Skeletal muscle satellite cell (primary cell): Measurements from ENCODE around the gene PNPO.
"Not testable (repeated sequence)": the region's sequence is repeated elsewhere in the genome, so short reads cannot be mapped to it uniquely, and the experiment has no call there.

ENCODE experiments used
- H3K27me3 ChIP-seq: 2 replicates; pipeline ENCODE4 v1.7.0; 2013; ENCODE audit warnings: low read length; ENCODE audit not compliant: control insufficient read depth, insufficient read depth
- H3K36me3 ChIP-seq: 2 replicates; pipeline ENCODE4 v1.7.0; 2013; ENCODE audit warnings: mild to moderate bottlenecking, control low read depth, low read length; ENCODE audit not compliant: insufficient read depth
- H3K4me1 ChIP-seq: 2 replicates; pipeline ENCODE4 v1.7.0; 2013; ENCODE audit warnings: low read length; ENCODE audit not compliant: control insufficient read depth, insufficient read depth
- H3K4me2 ChIP-seq: 2 replicates; pipeline ENCODE4 v1.7.0; 2013; ENCODE audit warnings: mild to moderate bottlenecking, low read length
- H3K4me3 ChIP-seq: 2 replicates; pipeline ENCODE4 v1.7.0; 2013; ENCODE audit warnings: low read length
- H3K9ac ChIP-seq: 2 replicates; pipeline ENCODE4 v1.7.0; 2013; ENCODE audit warnings: mild to moderate bottlenecking, low read depth, low read length, moderate library complexity
- H3K9me3 ChIP-seq: replicated peaks from 2 replicates; pipeline ENCODE4 v1.7.0; 2013; ENCODE audit warnings: mild to moderate bottlenecking, control low read depth, low read length

The PNPO gene

GRCh38 chr17:47905221-47905733 lies 36.1 kb upstream of the PNPO start:
- no peak overlapping the region for H3K4me3 ChIP-seq
- H3K36me3 ChIP-seq = no peaks in the 10 kb centered on the region
- H3K4me2 ChIP-seq = peak overlapping the region; percentile 38
- no peaks in the 10 kb centered on the region for H3K9me3 ChIP-seq
- H3K4me1 ChIP-seq = peaks cover 9% of the 10 kb centered on the region
- no peaks in the 10 kb centered on the region for H3K27me3 ChIP-seq
- H3K9ac ChIP-seq = no peak overlapping the region

DNA sequence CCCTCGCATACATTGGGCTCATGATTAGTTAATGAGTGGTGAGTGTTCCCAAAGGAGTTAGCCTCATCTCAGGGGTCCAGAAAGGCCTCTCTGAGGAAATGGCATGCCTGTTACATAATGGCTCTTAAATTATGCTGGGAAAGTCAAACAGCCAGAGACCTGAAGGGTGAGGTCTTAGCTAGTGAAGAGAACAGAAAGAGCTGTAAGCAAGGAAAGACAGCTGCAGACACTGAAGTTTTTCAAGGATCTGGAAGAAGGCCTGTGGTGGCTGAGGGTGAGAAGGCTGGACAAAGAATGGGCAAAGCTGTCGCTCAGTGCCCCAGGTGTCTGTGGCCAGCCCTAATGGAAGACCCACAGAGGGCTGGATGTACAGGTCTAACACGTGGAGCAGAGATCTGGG lies 34.9 kb upstream of the PNPO start:
- Histone ChIP-seq H3K36me3 (no peaks in the 10 kb centered on the region), H3K27me3 (no peaks in the 10 kb centered on the region), H3K4me2 (no peak overlapping the region), H3K9ac (no peak overlapping the region), H3K4me1 (peaks cover 9% of the 10 kb centered on the region), H3K4me3 (no peak overlapping the region), H3K9me3 (no peaks in the 10 kb centered on the region)

DNA sequence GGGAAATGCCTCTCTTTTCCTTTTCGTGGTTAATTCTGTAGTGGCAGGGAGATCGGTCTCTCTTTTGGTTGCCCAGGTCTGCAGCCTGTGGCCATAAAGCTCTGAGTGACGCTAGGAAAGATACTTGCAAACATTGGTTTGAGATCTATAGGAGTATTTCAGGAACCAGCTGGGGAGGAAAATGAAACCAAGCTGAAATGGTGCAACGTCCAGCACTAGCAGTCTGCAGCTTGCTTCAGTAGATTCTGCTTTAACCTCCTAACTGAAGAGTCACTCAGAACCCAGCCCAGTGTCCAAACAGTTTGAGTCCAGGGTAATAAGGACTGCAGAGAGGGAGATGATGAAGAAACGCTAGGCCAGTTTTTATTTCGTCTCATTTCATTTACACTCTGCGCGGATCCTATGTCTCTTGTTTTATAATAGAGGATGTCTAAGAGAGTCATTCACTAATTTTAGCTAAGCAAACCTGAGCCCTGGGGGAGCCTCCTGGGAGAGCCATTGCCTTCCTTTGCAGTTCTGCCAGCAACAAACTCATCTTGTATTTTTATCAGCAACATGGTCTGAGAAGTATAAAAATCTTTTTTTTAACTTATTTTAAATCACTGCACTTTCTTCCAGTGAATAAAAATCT lies 33.3 kb upstream of the PNPO start:
- H3K36me3 ChIP-seq = no peaks in the 10 kb centered on the region

DNA sequence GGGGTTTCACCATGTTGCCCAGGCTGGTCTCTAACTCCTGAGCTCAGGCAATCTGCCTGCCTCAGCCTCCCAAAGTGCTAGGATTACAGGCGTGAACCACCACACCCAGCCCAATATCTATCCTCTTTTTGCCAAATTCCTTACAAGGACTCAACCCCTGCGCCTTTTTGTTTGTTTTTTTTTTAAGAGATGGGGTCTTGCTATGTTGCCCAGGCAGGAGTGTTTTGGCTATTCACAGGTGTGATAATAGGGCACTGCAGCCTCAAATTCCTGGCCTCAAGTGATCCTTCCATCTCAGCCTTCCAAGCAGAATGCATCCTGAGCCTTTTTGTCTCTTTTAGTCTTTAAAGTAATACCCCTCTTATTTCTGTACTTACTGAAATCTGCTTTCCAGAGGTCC lies 28.3 kb upstream of the PNPO start:
- H3K27me3 ChIP-seq = no peaks in the 10 kb centered on the region
- H3K4me3 ChIP-seq = no peak overlapping the region
- no peak overlapping the region for H3K4me2 ChIP-seq
- peaks cover 13% of the 10 kb centered on the region for H3K36me3 ChIP-seq
- H3K9ac ChIP-seq = no peak overlapping the region
- peaks cover 5% of the 10 kb centered on the region for H3K4me1 ChIP-seq
- no peaks in the 10 kb centered on the region for H3K9me3 ChIP-seq

More for the DNA sequence above, 33.3 kb upstream of the PNPO start:
- no peak overlapping the region for H3K4me3 ChIP-seq
- no peak overlapping the region for H3K9ac ChIP-seq
- peaks cover 9% of the 10 kb centered on the region for H3K4me1 ChIP-seq
- H3K27me3 ChIP-seq = no peaks in the 10 kb centered on the region
- no peaks in the 10 kb centered on the region for H3K9me3 ChIP-seq
- H3K4me2 ChIP-seq = no peak overlapping the region

DNA sequence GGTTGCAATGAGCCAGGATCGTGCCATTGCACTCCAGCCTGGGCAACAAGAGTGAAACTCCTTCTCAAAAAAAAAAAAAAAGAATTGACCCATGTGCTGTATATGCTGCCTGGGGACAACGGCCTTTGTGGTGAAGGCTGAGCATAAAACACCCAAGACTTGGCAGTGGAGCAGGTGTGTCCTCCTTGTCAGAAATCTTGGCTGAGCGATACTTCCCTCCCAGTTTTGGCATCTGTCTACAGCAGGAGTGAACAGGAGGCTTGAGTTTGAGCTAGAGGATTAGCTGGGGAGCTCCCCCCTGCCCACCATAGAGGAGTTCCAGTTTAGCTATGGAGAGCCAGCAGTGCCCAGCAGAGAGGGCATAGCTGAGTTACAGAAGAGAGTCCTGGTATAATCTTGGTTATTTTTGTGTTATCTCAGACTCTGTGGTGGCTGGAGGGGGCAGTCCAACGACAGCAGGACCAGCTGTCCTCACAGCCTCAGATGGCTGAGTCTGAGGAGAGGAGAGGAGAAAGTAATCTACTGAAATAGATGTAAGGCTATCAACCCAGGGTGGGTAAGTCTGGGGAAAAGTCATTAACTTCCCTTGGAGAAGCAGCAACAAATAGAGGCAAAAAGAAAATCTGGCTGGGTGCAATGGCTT lies 26.9 kb upstream of the PNPO start:
- H3K9me3 ChIP-seq = no peaks in the 10 kb centered on the region
- no peak overlapping the region for H3K4me2 ChIP-seq
- no peak overlapping the region for H3K4me3 ChIP-seq
- no peak overlapping the region for H3K9ac ChIP-seq
- H3K27me3 ChIP-seq = no peaks in the 10 kb centered on the region
- H3K36me3 ChIP-seq = peaks cover 13% of the 10 kb centered on the region
- peaks cover 8% of the 10 kb centered on the region for H3K4me1 ChIP-seq

DNA sequence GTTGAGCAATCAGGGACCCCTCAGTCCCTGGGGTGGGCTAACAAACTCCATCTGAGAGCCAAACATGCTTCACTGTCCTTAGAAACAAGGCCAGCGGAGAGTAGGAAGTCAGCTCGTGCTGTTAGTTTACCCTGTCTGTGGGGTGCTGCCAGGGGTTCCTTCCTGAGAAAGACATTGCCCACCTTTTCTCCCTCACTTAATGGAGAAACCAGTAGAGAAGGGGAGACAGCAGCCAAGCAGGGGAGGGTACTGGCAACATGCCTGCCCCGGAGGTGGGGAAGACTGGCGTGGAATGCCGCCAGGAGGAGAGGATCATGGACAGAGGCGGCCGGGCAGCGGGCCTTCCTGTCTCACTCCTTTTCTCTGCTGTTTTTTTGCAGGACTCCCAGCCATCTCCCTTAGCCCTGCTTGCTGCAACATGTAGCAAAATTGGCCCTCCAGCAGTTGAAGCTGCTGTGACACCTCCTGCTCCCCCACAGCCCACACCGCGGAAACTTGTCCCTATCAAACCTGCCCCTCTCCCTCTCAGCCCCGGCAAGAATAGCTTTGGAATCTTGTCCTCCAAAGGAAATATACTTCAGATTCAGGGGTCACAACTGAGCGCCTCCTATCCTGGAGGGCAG lies 25.5 kb upstream of the PNPO start:
- no peak overlapping the region for H3K4me2 ChIP-seq
- H3K9me3 ChIP-seq = no peaks in the 10 kb centered on the region
- H3K4me1 ChIP-seq = peaks cover 8% of the 10 kb centered on the region
- H3K36me3 ChIP-seq = peaks cover 13% of the 10 kb centered on the region
- no peak overlapping the region for H3K9ac ChIP-seq
- no peaks in the 10 kb centered on the region for H3K27me3 ChIP-seq
- no peak overlapping the region for H3K4me3 ChIP-seq

DNA sequence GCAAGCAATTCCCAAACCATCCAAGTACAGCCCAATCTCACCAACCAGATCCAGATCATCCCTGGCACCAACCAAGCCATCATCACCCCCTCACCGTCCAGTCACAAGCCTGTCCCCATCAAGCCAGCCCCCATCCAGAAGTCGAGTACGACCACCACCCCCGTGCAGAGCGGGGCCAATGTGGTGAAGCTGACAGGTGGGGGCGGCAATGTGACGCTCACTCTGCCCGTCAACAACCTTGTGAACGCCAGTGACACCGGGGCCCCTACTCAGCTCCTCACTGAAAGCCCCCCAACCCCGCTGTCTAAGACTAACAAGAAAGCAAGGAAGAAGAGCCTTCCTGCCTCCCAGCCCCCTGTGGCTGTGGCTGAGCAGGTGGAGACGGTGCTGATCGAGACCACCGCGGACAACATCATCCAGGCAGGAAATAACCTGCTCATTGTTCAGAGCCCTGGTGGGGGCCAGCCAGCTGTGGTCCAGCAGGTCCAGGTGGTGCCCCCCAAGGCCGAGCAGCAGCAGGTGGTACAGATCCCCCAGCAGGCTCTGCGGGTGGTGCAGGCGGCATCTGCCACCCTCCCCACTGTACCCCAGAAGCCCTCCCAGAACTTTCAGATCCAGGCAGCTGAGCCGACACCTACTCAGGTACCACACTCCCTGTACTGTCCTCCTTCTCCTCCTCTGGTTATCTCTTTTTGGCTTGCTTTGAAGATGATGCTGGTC lies 24.7 kb upstream of the PNPO start:
- Histone ChIP-seq H3K36me3 (peaks cover 13% of the 10 kb centered on the region), H3K4me3 (no peak overlapping the region), H3K9me3 (no peaks in the 10 kb centered on the region), H3K9ac (no peak overlapping the region), H3K27me3 (no peaks in the 10 kb centered on the region), H3K4me1 (peaks cover 8% of the 10 kb centered on the region), H3K4me2 (no peak overlapping the region)

- H3K4me2 ChIP-seq = no peak overlapping the region
- no peaks in the 10 kb centered on the region for H3K27me3 ChIP-seq
- H3K4me1 ChIP-seq = peaks cover 8% of the 10 kb centered on the region
- peaks cover 13% of the 10 kb centered on the region for H3K36me3 ChIP-seq
- no peaks in the 10 kb centered on the region for H3K9me3 ChIP-seq
- H3K4me3 ChIP-seq = no peak overlapping the region
- no peak overlapping the region for H3K9ac ChIP-seq
Observed at GRCh38 chr17:47917581-47917980, 23.8 kb upstream of the PNPO start.

GRCh38 chr17:47918006-47918405 lies 23.4 kb upstream of the PNPO start:
- Histone ChIP-seq H3K9me3 (no peaks in the 10 kb centered on the region), H3K4me2 (no peak overlapping the region), H3K36me3 (peaks cover 16% of the 10 kb centered on the region), H3K9ac (no peak overlapping the region), H3K4me3 (no peak overlapping the region), H3K4me1 (peaks cover 8% of the 10 kb centered on the region), H3K27me3 (no peaks in the 10 kb centered on the region)

- H3K9me3 ChIP-seq = no peaks in the 10 kb centered on the region
- peaks cover 8% of the 10 kb centered on the region for H3K4me1 ChIP-seq
- no peak overlapping the region for H3K4me3 ChIP-seq
- no peaks in the 10 kb centered on the region for H3K27me3 ChIP-seq
- H3K9ac ChIP-seq = no peak overlapping the region
- no peak overlapping the region for H3K4me2 ChIP-seq
- H3K36me3 ChIP-seq = peaks cover 21% of the 10 kb centered on the region
Observed at GRCh38 chr17:47918991-47919390, 22.4 kb upstream of the PNPO start.

- not testable (repeated sequence) for H3K4me1 ChIP-seq, H3K9ac ChIP-seq, H3K9me3 ChIP-seq, H3K27me3 ChIP-seq, H3K4me2 ChIP-seq, H3K4me3 ChIP-seq
- H3K36me3 ChIP-seq = peaks cover 25% of the 10 kb centered on the region
Observed at GRCh38 chr17:47919889-47920288, 21.5 kb upstream of the PNPO start.
